SU-DHL-6 (cell line): ENCODE data around the gene ZGRF1.

Source experiments
- H2AFZ ChIP-seq: fragments of 200-600 bp; sonication (generic); 2 replicates; pipeline ENCODE4 v1.6.1; 2014; ENCODE audit warnings: low read depth, mild to moderate bottlenecking, moderate library complexity, mixed read lengths, antibody characterized with exemption, low read length; ENCODE audit not compliant: severe bottlenecking
- H3F3A ChIP-seq: fragments of 200-600 bp; shearing (Covaris generic); 2 replicates; pipeline ENCODE4 v1.6.0; 2016; ENCODE audit warnings: antibody characterized with exemption, mild to moderate bottlenecking; ENCODE audit not compliant: insufficient read depth
- H3K27ac ChIP-seq: fragments of 200-600 bp; sonication (generic); 2 replicates; pipeline ENCODE4 v1.5.1; 2016; ENCODE audit warnings: low read depth, mild to moderate bottlenecking, low read length, moderate library complexity, mixed read lengths
- H3K27me3 ChIP-seq: fragments of 200-600 bp; sonication (generic), shearing (Covaris generic); 2 replicates; pipeline ENCODE4 v1.6.0; 2014; ENCODE audit warnings: mild to moderate bottlenecking, low read length
- H3K36me3 ChIP-seq: fragments of 200-600 bp; sonication (generic); 2 replicates; pipeline ENCODE4 v1.6.1; 2014; ENCODE audit warnings: mild to moderate bottlenecking, low read length, mixed read lengths
- H3K4me2 ChIP-seq: fragments of 300-600, 200-600 bp; shearing (Covaris generic), sonication (generic); 2 replicates; pipeline ENCODE4 v1.6.0; 2014; ENCODE audit warnings: low read length, low read depth, mild to moderate bottlenecking; ENCODE audit not compliant: poor library complexity, severe bottlenecking
- H3K4me3 ChIP-seq: fragments of 200-600 bp; sonication (generic); 2 replicates; pipeline ENCODE4 v1.5.1; 2014; ENCODE audit warnings: antibody characterized with exemption, low read length, mild to moderate bottlenecking, mixed read lengths; ENCODE audit not compliant: insufficient read depth, poor library complexity, severe bottlenecking
- H3K79me2 ChIP-seq: fragments of 200-600 bp; sonication (generic); 2 replicates; pipeline ENCODE4 v1.6.1; 2014; ENCODE audit warnings: mild to moderate bottlenecking, low read length, moderate library complexity; ENCODE audit not compliant: insufficient read depth
- H3K9ac ChIP-seq: fragments of 200-600 bp; sonication (generic); 2 replicates; pipeline ENCODE4 v1.7.0; 2014; ENCODE audit warnings: mild to moderate bottlenecking, low read length
- H3K9me2 ChIP-seq: fragments of 200-600 bp; sonication (generic); replicated peaks from 2 replicates; pipeline ENCODE4 v1.6.1; 2014; ENCODE audit warnings: low read length; ENCODE audit not compliant: insufficient read depth
- H3K9me3 ChIP-seq: fragments of 200-600 bp; sonication (generic); 2 replicates; pipeline ENCODE4 v1.6.1; 2014; ENCODE audit warnings: low read length, mixed read lengths; ENCODE audit not compliant: insufficient read depth
- H4K20me1 ChIP-seq: fragments of 200-600 bp; sonication (generic); 2 replicates; pipeline ENCODE4 v1.6.1; 2014; ENCODE audit warnings: low read depth, mild to moderate bottlenecking, antibody characterized with exemption, low read length, moderate library complexity, mixed read lengths
- CTCF ChIP-seq: fragments of 200-600 bp; sonication (generic); IDR thresholded peaks from one replicate; pipeline ENCODE4 v1.5.1; 2017; ENCODE audit warnings: antibody characterized with exemption, mild to moderate bottlenecking, low read length, moderate library complexity; ENCODE audit not compliant: insufficient read depth, poor library complexity, severe bottlenecking
- EZH2phosphoT487 ChIP-seq: fragments of 200-600 bp; sonication (generic), shearing (Covaris generic); conservative IDR thresholded peaks from 2 replicates; pipeline ENCODE4 v1.6.1; 2018; ENCODE audit warnings: mild to moderate bottlenecking, antibody characterized with exemption, low read length, moderate library complexity, mixed read lengths

Gene ZGRF1

DNA sequence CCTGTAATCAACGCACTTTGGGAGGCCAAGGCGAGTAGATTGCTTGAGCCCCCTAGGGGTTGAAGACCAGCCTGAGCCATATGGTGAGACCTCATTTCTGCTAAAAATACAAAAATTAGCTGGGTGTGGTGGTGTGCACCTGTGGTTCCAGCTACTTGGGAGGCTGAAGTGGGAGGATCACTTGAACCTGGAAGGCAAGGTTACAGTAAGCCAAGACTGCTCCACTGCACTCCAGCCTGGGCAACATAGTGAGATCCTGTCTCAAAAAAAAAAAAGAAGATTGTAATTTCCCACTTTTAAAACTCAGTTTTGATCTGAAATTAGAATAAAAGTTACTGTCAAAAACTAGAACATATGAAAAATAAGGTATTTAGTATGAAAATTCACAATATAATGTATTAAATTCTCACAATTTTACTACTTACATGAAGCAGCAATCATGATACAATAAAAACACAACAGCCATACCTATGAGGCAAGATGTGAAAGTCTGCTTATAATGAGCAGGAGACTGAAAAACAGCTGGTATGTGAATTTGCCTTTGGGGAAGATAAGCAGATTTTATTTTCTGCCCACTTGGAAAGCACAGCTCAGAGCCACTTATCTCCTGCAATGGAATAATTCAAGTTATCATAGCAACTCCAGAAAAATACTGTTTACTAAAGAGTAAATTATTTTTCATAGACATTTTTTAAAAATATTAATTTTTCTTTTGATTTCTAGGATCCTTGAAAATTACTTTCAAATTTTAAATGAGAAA lies 50.6 kb downstream of the ZGRF1 start:
- Histone ChIP-seq H3F3A (no peaks in the 10 kb centered on the region), H3K79me2 (no peaks in the 10 kb centered on the region), H3K27me3 (no peaks in the 10 kb centered on the region), H3K27ac (no peak overlapping the region), H3K4me2 (no peak overlapping the region), H4K20me1 (no peaks in the 10 kb centered on the region), H2AFZ (no peak overlapping the region), H3K9ac (no peak overlapping the region), H3K36me3 (no peaks in the 10 kb centered on the region), H3K4me3 (no peak overlapping the region), H3K9me3 (no peaks in the 10 kb centered on the region), H3K9me2 (no peaks in the 10 kb centered on the region)
- TF ChIP-seq CTCF (no peak), EZH2phosphoT487 (no peak)

DNA sequence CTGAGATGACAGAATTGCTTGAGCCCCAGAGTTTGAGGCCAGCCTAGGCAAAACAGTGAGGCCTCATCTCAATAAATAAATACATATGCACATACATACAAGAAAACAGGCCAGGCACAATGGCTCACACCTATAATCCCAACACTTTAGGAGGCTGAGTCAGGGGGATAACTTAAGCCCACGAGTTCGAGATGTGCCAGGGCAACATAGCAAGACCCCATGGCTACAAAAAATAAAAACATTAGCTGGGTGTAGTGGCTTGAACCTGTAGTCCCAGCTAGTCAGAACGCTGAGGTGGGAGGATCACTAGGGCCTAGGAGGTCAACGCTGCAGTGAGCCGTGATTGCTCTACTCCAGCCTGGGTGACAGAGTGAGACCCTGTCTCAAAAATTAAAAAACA lies 69.2 kb downstream of the ZGRF1 start:
- no peak overlapping the region for H2AFZ ChIP-seq
- H3K9me2 ChIP-seq, result no peaks in the 10 kb centered on the region
- no peaks in the 10 kb centered on the region for H4K20me1 ChIP-seq
- no peak overlapping the region for H3K4me2 ChIP-seq
- no peaks in the 10 kb centered on the region for H3F3A ChIP-seq
- TF ChIP-seq CTCF (no peak), EZH2phosphoT487 (no peak)
- no peaks in the 10 kb centered on the region for H3K36me3 ChIP-seq
- no peaks in the 10 kb centered on the region for H3K9me3 ChIP-seq
- H3K27me3 ChIP-seq, result no peaks in the 10 kb centered on the region
- no peaks in the 10 kb centered on the region for H3K79me2 ChIP-seq
- H3K4me3 ChIP-seq, result no peak overlapping the region
- no peak overlapping the region for H3K27ac ChIP-seq
- H3K9ac ChIP-seq, result no peak overlapping the region

- Histone ChIP-seq H3K9me3 (no peaks in the 10 kb centered on the region), H4K20me1 (no peaks in the 10 kb centered on the region), H3K4me3 (no peak overlapping the region), H3K79me2 (no peaks in the 10 kb centered on the region), H2AFZ (no peak overlapping the region), H3F3A (no peaks in the 10 kb centered on the region), H3K27ac (no peak overlapping the region), H3K9me2 (no peaks in the 10 kb centered on the region), H3K4me2 (no peak overlapping the region), H3K9ac (no peak overlapping the region), H3K27me3 (no peaks in the 10 kb centered on the region), H3K36me3 (no peaks in the 10 kb centered on the region)
- TF ChIP-seq CTCF (no peak), EZH2phosphoT487 (no peak)
Measured at GRCh38 chr4:112564706-112565270, 71.9 kb downstream of the ZGRF1 start.
